ENCODE results near the gene FSCN2.

The FSCN2 gene

DNA sequence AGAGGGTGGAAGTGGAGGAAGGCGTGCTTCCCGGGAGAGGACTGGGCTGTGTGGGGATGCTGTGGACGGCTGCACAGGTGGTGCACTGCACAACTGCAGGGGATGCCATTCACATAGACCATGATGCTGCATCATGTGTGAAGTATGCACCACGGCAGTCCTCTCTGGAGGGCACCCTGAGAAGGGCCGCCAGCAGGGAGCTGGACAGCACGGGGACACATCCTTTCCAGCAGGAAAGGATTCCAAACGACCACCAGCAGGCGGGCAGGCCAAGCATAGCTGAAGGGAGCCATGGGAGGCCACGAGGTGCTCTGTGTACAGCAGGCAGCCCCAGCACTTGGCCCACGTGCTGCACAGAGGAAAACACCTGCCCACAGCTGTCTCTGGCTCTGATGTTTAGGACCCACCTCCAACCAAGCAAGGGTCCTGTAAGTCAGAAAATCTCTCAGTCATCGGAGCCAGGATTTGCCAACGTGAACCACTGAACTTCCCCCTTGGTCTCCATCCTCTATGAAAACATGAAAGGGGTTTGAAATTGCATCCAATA is 25.6 kb upstream of the FSCN2 start:
- H3K36me3 ChIP-seq (replicated peaks): no peaks in the 10 kb centered on the region
- no peak overlapping the region for H3K4me3 ChIP-seq (ENCODE audit: low read depth, low read length)
- in situ Hi-C loops (cut with HindIII; ENCODE audit: low pct_ligation_motif_present, low sequenced_read_pairs): no loop called here
- DNase-seq: no peak
- H3K27ac ChIP-seq: no peak overlapping the region
- no peaks in the 10 kb centered on the region for H3K27me3 ChIP-seq (replicated peaks)
- TF ChIP-seq, protein P1, sequence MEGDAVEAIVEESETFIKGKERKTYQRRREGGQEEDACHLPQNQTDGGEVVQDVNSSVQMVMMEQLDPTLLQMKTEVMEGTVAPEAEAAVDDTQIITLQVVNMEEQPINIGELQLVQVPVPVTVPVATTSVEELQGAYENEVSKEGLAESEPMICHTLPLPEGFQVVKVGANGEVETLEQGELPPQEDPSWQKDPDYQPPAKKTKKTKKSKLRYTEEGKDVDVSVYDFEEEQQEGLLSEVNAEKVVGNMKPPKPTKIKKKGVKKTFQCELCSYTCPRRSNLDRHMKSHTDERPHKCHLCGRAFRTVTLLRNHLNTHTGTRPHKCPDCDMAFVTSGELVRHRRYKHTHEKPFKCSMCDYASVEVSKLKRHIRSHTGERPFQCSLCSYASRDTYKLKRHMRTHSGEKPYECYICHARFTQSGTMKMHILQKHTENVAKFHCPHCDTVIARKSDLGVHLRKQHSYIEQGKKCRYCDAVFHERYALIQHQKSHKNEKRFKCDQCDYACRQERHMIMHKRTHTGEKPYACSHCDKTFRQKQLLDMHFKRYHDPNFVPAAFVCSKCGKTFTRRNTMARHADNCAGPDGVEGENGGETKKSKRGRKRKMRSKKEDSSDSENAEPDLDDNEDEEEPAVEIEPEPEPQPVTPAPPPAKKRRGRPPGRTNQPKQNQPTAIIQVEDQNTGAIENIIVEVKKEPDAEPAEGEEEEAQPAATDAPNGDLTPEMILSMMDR (IDR thresholded peaks at IDR 0.05; ENCODE audit: low read depth, low read length, missing control alignments): no peak

DNA sequence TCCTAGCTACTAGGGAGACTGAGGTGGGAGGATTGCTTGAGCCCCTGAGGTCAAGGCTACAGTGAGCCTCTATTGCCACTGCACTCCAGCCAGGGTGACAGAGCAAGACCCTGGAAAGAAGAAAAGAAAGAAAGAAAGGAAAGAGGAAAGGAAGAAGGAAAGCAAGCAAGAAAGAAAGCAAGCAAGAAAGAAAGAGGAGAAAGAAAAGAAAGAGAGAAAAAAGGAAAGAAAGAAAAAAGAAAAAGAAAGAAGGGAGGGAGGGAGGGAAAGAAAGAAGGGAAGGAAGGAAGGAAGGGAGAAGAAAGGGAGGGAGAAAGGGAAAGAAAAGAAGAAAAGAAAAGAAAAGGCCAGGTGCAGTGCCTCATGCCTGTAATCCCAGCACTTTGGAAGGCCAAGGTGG is 24.6 kb upstream of the FSCN2 start:
- TF ChIP-seq, protein P1 (IDR thresholded peaks at IDR 0.05; ENCODE audit: low read depth, low read length, missing control alignments): no peak
- no peak for DNase-seq
- Histone ChIP-seq H3K4me3 (ENCODE audit: low read depth, low read length) (no peak overlapping the region), H3K27me3 (replicated peaks) (no peaks in the 10 kb centered on the region), H3K36me3 (replicated peaks) (peaks cover 3% of the 10 kb centered on the region), H3K27ac (no peak overlapping the region)
- in situ Hi-C loops (cut with HindIII; ENCODE audit: low pct_ligation_motif_present, low sequenced_read_pairs): no loop called here

DNA sequence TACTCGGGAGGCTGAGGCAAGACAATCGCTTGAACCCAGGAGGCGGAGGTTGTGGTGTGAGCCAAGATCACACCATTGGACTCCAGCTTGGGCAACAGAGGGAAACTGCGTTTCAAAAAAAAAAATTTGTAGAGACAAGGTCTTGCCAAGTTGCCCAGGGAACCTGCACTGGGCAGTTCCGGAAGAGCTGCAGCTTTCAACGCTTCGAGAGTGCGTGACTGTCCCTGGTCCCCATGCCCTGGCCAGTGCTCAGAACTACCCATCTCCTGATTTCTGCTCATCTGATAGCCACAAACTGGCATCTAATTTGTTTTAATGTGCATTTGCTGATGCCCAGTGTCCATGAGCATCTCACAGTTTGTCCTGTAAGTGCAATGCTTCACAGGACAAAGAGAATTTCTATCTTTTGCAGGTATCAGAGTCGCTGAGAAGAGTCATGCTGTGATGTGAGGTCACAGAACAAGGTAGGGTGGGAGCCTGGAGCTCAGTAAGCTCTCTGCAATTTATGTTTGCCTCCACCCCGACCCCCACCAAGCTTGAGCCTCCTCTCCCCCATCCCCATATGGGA is 19.5 kb upstream of the FSCN2 start:
- no peaks in the 10 kb centered on the region for H3K27me3 ChIP-seq (replicated peaks)
- TF ChIP-seq, protein P1 (IDR thresholded peaks at IDR 0.05; ENCODE audit: low read depth, low read length, missing control alignments): no peak
- no peak overlapping the region for H3K27ac ChIP-seq
- no peak for DNase-seq
- peaks cover 40% of the 10 kb centered on the region for H3K36me3 ChIP-seq (replicated peaks)
- H3K4me3 ChIP-seq (ENCODE audit: low read depth, low read length): peak overlapping the region; percentile 97
- in situ Hi-C loops (cut with HindIII; ENCODE audit: low pct_ligation_motif_present, low sequenced_read_pairs): no loop called here

DNA sequence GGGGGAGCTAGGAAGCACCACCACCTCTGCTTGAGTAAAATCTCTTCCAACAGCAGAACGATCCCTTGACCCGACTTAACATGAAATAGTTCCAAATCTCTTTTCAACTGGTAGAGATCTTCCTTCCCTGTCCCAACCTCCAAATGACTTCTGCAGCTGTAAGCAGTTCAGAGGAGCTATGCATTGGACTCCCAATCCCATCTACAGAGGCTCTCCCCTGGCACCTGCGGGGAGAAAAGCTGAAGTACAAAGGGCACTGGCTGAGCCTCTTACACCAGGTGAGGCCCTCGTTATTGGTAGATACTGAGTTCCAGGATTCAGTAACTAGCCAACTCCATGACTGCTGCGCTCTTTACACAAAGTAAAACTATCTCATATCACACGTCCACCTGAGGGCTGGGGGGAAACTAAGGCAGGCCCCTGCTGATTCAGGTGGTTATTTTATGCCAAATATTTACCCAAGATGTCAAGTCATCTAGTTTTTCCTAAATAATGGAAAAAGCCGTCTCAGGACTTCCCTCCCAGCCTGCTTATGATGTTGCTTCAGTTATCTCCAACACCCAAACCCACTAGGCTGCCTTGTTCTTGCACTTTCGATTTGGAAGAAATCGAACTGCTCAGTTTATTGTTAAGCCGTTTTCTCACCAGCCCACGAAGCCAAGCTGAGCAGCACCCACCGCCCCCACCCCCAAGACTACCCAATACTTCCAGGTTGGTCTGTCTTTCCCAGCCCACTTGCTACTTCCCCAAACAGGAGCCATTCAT is 18.8 kb upstream of the FSCN2 start:
- in situ Hi-C loops (cut with HindIII; ENCODE audit: low pct_ligation_motif_present, low sequenced_read_pairs): no loop called here
- no peaks in the 10 kb centered on the region for H3K27me3 ChIP-seq (replicated peaks)
- DNase-seq: no peak

DNA sequence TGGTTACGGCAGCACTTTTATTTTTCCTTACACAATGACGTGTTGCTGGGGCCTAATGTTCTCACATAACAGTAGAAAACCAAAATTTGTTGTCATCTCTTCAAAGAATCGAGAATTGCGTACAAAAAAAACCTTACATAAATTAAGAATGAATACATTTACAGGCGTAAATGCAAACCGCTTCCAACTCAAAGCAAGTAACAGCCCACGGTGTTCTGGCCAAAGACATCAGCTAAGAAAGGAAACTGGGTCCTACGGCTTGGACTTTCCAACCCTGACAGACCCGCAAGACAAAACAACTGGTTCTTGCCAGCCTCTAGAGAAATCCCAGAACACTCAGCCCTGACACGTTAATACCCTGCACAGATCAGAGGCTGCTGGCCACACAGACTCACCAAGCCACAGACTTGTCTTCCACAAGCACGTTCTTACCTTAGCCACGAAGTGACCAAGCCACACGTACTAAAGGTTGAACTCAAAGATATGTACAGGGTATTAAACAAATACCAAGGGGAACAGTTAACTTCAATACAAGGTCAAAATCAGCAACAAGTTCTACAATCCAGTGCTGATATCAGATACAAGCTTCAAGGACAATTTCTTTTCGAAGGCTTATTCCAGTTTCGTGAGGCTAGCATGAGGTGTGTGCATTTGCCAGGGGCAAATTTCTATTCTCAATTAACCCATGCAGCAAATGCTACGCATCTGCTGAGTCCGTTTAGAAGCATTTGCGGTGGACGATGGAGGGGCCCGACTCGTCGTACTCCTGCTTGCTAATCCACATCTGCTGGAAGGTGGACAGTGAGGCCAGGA is 18.0 kb upstream of the FSCN2 start:
- DNase-seq: no peak
- peak overlapping the region; percentile 96 for H3K27ac ChIP-seq
- peaks cover 40% of the 10 kb centered on the region for H3K36me3 ChIP-seq (replicated peaks)
- peak overlapping the region; percentile 97 for H3K4me3 ChIP-seq (ENCODE audit: low read depth, low read length)
- TF ChIP-seq, protein P1 (IDR thresholded peaks at IDR 0.05; ENCODE audit: low read depth, low read length, missing control alignments): no peak
- H3K27me3 ChIP-seq (replicated peaks): no peaks in the 10 kb centered on the region
- in situ Hi-C loops (cut with HindIII; ENCODE audit: low pct_ligation_motif_present, low sequenced_read_pairs): loop anchor here (10.0 kb wide), 1 partner anchor 105 kb away; no protein-coding TSS in a partner anchor

More for the DNA sequence above, 18.8 kb upstream of the FSCN2 start:
- H3K36me3 ChIP-seq (replicated peaks): peaks cover 40% of the 10 kb centered on the region
- TF ChIP-seq, protein P1 (IDR thresholded peaks at IDR 0.05; ENCODE audit: low read depth, low read length, missing control alignments): no peak
- peak overlapping the region; percentile 97 for H3K4me3 ChIP-seq (ENCODE audit: low read depth, low read length)
- peak overlapping the region; percentile 19 for H3K27ac ChIP-seq
